ENCODE results near the gene GARIN5B.

Gene GARIN5B

DNA sequence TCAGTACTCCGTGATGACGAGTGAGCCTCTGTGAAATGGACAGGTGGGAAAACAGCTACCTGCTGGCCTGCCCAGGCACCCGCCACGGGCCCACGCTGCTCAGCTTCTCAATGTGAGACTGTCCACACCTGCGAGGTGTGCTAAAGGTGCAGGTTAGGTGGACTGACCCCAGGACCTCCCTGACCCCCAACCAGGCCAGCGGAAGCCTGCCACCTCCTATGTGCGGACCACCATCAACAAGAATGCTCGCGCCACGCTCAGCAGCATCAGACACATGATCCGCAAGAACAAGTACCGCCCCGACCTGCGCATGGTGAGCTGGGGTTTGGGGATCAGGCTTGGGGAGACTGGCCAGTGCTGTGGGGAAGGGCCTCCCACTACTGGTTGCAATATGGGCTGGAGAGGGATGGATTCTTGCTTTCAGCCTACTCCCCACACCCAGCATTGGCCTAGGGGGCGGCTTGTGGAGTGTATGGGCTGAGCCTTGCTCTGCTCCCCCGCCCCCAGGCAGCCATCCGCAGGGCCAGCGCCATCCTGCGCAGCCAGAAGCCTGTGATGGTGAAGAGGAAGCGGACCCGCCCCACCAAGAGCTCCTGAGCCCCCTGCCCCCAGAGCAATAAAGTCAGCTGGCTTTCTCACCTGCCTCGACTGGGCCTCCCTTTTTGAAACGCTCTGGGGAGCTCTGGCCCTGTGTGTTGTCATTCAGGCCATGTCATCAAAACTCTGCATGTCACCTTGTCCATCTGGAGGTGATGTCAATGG is 24.9 kb upstream of the GARIN5B start:
- DNase-seq: no peak

DNA sequence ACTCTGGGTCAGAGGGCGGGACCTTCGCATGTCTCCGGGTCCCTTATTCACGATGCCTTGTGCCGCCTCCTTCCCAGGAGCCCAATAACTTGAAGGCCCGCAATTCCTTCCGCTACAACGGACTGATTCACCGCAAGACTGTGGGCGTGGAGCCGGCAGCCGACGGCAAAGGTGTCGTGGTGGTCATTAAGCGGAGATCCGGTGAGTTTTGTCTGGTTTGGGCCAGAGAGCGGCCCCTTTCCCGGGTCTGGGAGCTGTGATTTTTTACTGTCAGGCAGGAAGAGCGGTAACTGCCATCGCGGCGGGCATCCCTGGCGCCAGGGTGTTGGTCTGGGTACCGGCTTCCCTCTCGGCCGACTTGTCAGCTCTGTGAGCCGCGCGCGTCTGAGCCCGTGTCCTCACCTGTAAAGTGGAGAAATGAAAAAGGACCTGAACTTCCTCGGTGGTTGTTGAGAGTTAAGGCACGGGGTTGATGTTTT is 23.5 kb upstream of the GARIN5B start:
- DNase-seq: no peak

DNA sequence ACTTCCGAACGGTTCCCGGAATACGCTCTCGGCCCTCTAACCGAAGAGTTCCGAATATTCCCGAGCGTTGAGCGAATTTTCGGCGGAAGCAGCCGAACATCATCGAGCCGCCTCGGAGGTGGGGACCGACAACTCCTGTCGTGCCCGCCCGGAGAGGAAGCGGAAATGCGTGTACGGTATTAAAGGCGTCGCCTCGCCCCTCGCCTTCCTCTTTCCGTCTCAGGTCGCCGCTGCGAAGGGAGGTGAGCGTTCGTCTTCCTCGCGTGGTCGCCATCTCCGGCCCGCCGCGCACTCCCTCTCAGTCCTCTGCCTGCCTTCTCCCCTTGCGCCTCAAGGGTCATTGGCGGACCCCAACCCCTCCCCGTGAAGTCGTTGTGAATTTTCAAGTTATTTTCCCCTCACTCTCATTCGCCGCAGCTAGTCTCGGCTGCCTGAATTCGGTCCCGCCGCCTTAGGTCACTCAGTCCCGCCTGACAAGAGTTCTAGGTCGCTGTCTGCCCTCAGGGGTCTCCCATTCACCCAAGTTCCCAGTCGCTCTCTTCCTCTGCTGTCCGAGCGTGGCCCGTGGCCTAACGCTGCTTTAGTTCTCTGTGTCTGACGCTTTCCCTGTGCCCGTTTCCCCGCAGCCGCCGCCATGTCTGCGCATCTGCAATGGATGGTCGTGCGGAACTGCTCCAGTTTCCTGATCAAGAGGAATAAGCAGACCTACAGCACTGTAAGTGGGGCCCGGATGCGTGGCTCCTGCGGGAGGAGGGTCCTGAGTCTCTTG is 22.8 kb upstream of the GARIN5B start, which contains the start of gene RPL28:
TSS of gene RPL28 (plus strand) at position 209 of the 769 bp plus-strand sequence. CDS start at position 635, 426 bp downstream.
- DNase-seq: peak; percentile 96

DNA sequence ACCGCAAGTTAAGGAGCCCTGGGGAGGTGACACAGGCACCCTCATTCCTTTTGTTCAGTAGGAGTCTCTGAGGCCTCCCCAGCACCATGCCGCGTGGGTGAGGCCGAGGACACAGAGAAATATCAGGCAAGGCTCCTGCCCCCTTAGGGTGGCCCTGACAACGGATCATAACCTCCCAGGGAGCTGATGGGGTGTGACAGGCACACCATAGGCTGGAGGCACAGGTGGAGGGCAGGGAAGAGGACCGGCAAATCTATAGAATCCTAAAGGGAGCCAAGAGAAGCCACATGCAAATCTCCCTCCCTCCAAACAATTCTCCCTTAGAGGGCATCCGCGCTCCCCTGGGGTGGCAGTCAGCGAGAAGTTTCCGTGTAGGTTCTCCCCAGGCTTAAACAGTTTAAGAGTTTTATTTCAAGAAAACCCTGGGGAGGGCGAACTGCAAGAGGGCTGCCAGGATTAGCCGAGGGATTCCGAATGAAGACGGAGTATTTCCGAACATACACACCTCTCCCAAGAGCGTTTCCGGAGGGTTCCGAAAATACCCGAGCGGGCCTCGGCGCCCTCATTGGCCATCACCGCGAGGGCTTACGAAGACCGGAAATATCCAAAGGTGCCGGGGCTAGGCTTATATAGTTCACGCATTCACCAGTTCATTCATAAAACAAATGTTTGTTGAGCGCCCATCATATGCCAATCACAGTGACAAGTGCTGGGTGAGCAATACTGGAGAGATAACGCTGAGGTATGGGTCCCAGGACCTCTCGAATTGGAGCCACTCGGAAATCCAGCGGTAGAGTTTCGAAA is 22.1 kb upstream of the GARIN5B start:
- peak; percentile 91 for DNase-seq

DNA sequence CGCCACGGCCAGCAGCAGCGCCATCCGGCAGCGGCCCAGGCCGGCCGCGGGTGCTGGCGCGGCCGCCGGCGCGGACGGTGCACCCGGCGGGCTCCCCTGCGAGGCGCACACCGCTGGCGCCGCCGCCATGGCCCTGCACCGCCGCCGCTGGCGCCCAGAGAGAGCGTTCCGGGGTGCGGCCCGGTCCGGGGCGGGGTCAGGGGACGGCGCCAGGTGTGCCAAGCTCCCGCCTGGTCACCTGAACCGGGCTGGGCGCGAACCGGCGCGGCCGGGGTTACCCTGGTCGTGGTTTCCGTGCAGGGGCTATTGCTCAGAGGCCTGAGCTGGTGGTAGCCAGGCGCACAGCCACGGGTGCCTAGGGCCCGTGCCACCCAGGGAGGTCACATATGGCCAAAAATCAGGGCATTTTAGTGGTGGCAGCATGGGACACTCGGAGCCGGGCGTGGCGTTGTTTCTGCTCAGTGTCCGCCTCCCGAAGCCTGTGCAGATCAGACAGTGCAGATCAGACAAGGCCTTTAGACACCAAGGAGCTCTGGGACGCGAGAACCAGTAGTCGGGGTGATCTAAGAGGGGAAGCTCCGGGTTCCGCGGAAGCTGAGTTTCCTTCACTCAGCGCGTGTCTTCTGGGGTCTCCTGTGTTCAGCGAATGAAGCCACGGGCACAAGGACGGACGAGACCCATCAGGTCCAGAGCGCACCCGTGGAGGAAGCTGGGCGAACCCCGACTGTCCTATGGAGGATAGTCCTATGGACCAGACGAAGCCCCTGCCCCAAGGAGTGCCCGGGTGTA is 21.3 kb upstream of the GARIN5B start, which contains the start of gene TMEM238:
TSS of gene TMEM238 (minus strand) at position 162 of the 789 bp plus-strand sequence. CDS start at position 129, 33 bp downstream.
- DNase-seq: no peak

DNA sequence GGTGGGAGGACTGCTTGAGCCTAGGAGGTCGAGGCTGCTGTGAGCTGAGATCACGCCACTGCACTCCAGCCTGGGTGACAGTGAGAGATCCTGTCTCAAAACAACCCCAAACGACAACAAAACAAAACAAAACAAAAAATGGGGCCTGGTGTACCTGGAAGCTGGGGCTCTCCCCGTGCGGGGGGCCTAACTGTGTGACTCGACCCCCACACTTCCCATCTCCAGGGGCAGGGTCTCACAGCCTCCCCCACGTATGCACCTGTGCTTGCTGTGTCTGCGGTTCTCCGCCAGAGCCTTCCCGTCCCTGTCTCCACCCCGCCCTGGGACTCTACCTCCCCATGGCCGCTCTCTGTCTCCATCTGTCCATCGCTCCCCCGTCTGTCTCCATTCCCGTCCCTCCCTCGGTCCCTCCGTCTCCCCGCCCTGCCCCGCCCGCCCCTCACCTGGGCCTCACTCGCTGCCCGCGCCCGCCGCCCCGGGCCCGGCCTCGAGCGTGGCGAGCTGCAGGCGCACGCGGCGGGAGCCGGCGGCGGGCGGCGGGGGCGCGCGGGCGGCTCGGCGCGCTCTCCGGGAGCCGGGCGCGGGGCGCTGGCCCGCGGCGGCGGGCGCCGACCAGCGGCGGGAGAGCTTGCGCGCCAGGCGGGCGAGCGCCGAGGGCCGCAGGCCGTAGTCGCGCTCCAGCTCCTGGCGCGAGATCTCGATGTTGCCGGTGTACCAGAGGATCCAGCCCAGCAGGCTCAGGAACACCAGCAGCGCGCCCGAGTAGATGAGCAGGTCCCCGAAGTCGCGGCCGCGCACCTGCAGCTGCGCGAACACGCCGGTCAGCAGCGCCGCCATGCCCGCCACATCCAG is 20.4 kb upstream of the GARIN5B start:
- peak; percentile 31 for DNase-seq

DNA sequence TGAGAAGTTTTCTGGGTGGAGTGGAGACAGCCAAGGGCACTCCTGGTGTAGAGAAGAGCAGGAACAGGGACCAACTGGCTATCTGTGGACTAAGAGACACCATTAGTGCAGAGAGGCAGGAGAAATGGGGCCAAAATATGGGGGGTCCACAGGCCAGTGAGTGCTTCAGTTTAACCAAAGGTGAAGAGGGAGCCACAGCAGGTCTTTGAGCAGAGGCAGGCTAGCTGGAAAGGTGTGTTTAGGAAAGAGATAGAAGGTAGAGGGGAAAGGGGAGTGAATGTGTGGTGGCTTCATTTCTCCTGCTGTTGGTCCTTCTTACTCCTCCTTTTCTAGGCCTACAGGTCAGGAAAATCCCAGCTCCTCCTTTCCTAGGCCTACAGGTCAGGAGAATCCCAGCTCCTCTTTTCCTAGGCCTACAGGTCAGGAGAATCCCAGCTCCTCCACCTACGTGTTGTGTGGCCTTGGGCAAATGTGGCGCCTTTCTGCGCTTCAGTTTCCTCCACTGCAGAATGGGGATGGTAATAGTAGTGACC is 19.5 kb upstream of the GARIN5B start:
- no peak for DNase-seq

DNA sequence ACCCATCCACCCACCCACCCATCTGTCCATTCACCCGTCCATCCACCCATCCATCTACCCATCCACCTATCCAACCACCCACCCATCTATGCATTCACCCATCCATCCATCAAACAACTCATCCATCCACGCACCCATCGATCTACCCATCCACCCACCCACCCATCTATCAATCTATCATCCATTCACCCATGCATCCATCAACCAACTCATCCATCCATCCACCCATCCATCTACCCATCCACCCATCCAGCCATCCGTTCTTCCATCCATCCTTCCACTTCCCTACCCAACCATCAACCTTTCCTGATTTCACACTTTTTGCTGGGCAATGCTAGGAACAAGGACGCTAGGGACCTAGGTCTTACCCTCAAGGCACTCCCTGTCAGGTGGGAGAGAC is 19.0 kb upstream of the GARIN5B start:
- no peak for DNase-seq

DNA sequence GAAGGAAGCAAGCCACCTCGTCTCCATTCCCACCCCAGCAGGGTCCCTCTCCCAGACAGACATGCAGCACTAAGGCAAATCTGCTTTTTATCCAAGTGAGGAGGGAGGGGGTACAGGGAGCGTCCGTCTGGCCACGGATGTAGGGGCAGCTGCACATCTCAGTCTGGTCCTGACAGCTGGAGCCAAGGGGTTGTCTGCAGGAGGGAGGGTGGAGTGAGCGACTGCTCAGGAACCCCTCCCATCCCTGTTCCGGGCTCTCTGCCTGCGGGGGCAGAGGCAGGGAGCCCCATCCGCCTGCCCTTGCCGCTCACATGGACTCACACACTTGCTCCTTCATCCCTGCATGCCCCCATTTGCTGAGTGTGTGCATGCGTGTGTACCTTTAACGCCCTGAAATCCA is 16.1 kb upstream of the GARIN5B start:
- DNase-seq: no peak

DNA sequence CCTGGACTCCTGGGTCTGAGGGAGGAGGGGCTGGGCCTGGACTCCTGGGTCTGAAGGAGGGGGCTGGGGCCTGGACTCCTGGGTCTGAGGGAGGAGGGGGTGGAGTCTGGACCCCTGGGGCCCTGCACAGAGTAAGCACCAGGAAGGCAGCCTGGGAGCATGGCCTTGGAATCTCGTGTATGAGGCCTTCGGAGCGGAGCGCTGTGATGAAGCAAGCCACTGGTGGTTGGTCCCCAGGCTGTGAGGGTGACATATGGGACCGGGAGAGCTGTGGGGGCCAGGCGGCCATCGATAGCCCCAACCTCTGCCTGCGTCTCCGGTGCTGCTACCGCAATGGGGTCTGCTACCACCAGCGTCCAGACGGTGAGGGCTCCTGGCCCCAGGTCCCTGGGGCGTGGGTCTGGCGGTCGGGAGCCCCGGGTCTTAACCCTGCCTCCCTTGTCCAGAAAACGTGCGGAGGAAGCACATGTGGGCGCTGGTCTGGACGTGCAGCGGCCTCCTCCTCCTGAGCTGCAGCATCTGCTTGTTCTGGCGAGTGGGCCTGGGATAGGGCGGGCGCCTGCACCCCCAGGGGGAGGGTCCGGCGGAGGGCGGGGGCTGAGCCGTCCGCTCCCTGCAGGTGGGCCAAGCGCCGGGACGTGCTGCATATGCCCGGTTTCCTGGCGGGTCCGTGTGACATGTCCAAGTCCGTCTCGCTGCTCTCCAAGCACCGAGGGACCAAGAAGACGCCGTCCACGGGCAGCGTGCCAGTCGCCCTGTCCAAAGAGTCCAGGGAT is 14.5 kb upstream of the GARIN5B start:
- DNase-seq: no peak

DNA sequence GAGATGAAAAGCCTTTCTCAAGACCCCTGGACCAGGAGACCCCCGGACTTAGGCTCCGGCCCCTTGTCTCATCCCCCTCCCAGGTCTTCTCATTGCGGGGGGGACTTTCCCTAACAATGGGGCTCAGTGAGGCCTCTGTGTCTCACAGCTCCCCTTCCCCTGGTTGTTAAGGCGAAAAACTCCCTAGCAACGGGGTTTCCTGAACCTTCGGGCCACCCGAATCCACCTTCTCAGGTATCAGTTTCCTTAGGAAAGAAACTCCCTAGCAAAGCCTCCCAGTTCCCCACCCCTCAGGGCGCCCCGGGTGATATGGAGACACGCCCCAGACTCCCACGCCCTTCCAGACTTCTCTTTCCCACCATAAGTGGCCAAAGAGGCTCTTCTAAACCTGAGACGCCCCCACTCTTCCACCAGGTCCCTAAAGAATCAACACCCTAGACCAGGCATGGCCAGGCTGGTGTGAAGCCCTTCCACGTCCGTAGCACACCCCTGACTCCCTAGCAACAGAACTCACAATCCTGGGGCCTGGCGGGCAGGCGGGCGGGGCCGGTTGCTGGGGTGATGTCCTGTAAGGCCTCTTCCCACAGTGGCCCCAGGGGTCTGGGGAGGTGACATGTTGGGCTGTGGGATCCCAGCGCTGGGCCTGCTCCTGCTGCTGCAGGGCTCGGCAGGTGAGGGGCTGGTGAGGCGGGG is 13.3 kb upstream of the GARIN5B start, which contains the start of gene TMEM190:
TSS of gene TMEM190 (plus strand) at position 586 of the 693 bp plus-strand sequence. CDS start at position 614, 28 bp downstream.
- no peak for DNase-seq

DNA sequence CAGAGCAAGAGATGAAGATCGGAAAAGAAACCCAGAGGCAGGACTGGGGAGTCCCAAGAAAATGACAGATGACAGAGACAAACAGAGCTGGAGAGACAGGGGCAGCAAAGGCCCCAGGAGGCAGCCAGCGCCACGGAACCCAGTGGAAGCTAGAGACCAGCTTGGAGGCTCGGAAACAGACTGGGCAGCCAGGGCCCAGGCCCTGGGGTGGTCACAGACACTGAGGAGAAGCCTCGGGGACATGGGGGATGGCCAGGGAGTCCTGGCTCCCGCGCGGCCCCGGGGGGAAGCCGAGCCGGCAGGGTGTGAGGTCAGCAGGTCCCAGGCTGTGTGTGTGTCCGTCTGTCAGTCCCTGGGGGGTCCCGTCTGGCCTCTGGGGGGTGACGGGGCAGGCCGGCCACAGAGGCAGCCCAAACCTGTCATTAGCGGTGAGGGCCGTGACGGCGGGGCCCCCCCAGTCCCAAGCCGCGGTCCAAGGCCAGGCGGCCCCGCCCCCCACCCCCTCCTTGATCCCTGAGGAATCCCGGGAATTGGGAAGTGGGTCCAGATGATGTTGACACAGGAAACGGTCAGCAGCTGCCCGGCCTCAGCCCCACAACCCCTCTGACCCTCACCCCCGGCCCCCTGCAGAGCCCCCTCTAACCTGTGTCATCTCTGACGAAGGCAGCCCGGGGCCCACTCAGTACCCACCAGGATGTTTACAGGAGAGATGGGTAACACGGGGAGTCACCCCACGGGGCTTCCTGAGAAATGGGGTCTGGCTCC is 11.1 kb upstream of the GARIN5B start:
- no peak for DNase-seq

DNA sequence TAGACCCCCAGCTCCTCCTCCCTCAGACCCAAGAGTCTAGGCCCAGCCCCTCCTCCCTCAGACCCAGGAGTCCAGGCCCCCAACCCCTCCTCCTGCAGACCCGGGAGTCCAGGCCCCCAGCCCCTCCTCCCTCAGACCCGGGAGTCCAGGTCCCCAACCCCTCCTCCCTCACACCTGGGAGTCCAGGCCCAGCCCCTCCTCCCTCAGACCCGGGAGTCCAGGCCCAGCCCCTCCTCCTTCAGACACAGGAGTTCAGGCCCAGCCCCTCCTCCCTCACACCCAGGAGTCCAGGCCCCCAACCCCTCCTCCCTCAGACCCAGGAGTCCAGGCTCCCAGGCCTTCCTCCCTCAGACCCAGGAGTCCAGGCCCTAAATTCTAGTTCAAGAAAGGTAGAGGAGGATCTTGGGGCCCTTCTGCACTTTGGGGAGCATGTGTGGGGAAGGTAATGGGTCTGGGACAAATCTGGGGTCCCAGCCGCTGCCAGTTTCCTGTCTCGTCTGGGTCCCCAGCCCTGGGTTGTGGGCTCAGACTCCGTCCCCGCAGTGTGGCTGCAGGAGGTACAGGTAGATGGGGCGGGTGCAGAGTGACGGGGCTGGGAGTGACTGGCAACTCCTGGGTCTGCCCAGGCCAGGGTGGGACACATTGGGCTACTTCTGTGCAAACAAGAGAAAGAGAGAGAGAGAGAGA is 10.4 kb upstream of the GARIN5B start:
- no peak for DNase-seq

DNA sequence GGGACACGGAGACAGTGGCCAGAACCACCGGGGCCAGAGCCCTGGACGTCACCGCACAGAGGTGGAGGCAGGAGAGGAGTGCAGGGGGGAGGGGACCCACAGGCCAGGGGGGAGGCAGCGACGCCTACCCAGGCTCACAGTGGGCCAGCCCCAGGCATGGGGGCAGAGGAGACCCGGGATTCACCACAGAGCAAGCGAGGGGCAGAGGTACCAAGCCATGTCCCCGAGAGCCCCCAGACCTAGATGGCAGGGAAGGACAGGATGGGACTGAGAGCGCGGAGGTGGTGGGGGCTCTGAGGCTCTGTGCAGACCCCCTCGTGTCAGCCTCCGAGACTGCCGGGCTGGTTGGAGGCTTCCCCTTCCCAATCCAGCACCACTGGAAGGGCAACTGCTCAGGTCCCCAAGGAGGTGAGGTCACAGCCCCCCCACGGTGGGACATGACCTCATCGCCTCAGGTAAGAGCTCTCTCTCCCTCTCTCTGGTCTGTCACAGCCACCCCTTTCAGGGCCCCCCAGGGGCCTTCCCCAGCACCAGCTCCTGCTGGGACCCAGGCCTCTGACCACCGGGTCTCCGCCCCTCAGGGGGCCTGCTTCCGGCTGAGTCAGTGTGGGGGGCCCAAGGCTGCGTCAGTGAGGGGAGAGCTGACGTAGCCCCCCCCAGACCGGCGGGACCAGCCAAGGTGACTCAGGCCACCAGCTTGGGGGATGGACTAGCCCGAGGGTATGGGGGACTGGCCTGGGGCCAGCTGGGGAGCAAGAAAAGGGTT is 9.4 kb upstream of the GARIN5B start:
- no peak for DNase-seq

DNA sequence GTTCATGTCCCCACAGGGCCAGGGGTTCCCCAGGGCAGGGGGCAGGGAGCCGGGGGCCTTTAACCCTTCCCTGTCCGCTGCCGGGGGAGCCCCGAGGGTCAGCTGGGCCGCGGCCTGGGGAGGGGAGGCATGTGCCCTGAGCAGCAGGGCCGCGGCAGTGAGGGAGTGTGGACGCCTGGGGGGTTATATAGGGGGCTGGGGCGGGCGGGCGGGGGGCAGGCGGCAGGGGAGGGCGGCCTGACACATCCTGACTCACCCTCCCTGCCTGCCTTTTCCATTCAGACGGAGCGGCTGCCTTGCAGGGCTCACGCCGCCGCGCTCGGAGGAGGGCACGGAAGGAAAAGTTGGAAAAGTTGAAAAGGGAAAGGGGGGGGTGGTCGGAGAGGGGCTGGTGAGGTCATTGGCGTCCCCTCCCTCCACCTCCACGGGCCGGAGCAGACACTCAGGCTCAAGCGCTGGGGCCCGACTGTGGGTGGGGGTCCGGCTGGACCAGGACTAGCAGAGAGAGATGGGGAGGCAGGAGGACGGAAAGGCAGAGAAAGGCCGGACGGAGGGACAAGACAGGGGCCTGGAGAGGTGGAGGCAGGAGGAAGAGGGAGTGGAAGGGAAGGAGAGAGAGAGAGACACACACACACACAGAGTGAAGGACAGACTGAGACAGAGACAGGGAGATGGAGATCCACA is 7.4 kb upstream of the GARIN5B start, which contains the start of gene IL11:
TSS of gene IL11 (minus strand) at position 159 of the 684 bp plus-strand sequence. CDS start at position 6, 153 bp downstream.
- DNase-seq: no peak

DNA sequence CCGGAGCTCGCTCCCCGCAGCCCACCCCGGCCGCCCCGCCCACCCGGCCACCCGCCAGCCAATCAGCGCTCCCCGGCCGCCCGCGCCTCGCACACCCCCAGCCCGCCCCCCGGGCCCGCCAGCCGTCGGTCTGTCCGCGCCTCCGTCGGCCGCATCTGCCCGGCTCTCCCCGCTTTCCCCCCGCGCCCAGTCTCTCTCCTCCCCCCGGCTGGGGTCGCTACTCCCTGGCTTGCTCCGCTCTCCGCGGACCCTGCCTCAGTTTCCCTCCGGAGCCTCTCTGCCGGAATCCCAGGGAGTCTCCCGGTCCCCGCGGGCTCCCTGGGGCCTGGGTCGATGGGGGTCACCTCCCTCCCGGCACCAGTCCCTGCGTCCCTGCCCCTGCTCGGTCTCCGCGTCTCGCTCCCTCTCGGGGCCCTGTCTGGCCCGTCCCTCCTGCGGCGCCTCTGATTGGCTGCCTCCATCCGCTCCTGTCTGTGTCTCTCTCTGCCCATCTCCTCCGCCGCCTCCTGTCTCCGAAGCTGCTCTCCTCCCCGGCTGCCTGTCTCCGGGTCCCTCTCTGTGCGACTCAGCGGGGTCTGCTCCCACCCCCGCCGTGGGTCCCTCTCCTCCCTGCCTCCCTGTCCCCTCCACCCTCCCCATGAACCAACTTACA is 6.7 kb upstream of the GARIN5B start:
- DNase-seq: no peak

Data from NCI-H1092 (cell line).